Stimulated activated CD4-positive, alpha-beta T cell treated with anti-CD3 and anti-CD28 coated beads, TNF-alpha, amount 100 ng/mL, for 4 hours (primary cell): Measurements from ENCODE around the gene KMT2E.

Source experiments
- DNase-seq, 3 experiments: peaks; one replicate each; pipeline ENCODE4 v3.0.0-alpha.2; 2020; ENCODE audit warnings: low read depth in 3 of 3

KMT2E gene

DNA sequence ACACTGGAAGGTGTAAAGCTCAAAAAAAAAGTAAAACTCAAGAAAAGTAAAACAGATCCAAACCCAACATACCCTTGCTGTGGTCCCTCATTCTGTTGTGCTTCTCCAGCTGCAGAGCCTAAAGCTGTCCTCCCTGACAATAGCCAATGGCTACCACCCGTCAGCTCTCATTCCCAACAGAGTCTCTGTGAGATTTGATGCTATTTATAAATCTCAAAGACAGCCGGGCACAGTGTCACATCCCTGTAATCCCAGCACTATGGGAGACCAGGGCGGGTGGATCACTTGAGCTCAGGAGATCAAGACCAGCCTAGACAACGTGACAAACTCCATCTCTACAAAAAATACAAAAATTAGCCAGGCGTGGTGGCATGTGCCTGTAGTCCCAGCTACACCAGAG is 116.0 kb downstream of the KMT2E start:
- DNase-seq, result no peak

DNA sequence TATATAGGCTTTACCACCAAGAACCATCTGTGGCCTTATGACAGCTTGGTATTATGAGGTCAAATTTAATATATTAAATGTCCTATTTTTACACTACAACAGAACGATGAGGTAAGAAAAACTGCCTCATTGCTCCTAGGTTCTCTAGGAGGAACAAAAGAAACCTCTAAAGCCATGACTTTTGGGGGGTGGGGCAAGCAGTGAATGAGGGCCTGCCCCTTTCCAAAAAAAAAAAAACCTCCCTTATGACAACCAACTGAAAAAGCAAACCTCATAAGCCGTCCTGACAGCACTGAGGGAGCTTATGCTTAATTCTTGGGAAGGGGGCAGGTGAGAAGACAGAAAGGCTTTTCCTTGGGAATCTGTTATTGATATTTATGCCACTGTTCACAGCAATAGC is 116.6 kb downstream of the KMT2E start:
- DNase-seq, result no peak

DNA sequence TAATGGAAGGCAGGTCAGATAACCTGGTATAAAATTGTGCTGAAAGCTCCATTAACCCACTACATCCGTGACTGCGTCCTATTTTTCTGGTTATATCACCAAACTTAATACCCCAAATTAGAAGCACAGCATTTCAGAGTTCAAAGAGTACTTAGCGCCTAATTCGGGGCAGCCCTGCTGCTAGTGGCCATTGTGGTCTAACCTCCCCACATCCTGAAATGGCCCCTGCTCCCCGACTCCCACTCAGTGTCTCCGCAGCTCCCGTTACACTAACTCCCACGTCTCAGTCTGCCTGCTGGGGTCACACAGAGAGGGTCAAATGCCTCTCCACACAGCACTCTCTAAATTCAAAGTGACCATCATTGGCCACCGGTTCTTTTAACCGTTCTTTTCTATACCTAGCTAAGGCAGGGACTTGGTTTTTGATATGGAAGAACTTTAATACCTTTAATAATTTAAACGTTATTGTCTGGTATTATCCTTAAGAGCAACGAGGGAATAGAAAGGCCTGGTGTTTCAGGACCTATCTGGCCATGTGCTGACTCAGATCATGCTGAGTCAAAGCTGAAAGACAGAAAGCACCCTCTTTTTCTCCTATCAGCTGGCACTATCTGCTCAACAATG is 117.1 kb downstream of the KMT2E start:
- DNase-seq, result no peak

DNA sequence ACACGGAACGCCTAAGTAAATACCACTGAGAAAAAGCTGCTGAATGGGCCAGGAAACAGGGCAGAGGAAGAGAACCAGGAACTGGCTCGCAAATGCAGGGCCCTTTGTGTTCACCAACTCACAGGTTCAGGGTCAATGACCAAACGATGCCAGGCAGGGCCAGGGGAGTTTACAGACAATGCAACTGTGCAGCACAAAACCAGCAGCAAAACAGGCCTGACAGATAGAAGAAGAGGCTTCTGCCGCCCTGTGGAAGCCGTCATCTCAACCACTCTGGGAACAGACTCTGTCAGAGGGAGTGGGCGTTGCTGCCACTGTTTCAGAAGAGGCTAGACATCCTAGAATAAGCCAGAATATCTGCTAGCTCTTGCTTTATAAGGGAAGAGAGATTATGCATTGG is 117.9 kb downstream of the KMT2E start:
- no peak for DNase-seq

DNA sequence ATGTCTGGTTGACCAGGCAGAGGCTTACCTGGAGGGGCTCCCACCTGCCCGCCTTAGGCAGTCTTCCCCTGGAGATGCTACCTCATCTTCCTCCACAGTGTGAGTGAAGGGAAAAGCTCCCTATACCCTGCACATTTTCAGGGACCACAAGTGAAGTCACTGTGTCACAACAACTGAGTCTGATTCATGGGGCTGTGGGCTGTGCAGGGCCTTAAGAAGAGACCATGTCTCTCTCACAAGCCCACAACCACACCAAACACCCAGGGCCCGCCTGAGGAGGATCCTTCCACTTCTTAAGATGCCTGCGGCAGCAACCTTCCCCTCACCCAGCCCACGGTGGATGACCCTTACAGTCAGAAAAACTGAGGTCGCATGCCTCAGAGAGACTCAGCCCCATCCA is 118.3 kb downstream of the KMT2E start:
- no peak for DNase-seq

DNA sequence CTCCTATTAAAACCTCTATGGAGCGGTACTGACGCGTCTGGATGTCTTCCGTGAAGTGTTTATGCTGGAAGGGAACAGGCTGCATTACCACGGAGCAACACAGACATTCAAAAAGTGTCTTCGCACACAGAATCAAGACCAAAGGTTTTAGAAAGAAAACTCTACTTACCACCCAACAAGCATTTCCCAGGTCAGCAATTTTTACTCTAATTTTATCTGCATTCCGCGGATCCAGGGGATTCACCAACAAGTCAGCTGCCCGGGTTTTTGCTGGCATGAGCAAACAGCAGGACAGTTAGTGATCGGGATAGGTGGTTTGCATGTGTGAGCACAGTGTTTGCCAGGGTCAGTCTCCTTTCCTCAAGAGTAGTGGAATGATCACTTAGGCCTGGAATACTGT is 118.8 kb downstream of the KMT2E start:
- no peak for DNase-seq

DNA sequence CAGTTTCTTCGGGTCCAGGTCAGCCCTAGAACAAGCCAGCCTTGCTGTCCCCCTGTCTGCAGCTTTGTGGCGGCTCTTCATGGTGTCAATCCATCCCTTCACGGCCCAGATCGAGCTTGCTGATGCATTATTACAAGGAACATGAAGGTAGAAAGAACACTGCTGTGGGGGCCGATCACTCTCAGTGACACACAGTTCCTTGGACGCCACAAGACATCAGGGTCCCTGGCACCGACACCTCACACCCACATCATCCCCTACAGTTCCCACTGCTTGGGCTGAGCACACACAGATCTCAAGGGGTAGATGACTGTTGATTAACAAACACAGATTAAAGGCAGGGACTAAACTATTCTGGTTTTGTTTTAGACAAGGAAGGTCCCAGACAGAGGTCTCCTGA is 119.4 kb downstream of the KMT2E start:
- no peak for DNase-seq

DNA sequence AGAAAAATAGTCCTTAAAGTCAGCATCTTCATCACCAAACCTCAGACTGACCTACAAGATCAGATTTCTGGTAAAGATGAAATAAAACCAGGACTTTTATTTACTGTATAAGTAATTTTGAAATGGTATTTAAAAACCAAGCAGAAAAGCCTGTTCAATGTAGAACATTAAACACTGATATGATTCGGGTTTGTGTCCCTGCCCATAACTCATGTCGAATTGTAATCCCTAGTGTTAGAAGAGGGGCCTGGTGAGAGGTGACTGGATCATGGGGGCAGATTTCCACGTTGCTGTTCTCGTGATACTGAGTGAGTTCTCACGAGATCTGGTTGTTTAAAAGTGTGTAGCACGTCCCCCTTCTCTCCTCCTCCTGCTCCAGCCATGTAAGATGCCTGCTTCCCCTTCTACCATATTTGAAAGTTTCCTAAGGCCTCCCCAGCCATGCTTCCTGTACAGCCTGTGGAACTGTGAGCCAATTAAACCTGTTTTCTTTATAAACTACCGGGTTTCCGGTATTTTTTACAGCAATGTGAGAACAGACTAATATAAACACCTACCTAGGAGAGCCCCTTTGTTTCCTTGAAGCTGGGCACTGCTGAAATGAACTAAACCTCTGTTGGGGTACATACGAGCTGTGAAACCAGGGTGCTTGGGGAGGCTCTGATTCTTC is 120.1 kb downstream of the KMT2E start:
- no peak for DNase-seq

DNA sequence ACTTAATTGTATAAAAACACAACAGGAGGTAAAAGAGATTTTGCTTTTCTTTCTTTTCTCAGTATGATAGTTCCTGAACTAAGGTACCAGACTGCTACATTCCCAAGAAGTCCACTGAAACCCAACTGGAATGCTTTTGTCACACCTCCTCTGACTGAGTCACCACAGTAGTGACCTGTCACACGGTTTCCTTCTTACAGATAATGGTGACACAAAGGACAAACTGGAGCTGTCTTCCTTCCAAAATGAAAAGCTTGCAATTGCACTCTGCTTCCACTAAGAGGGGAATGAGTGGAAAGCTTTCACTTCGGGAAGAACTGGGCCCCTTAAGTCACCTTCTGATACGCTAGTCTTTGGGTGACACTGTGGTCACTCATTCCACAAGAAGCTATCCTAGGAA is 122.2 kb downstream of the KMT2E start:
- no peak for DNase-seq

DNA sequence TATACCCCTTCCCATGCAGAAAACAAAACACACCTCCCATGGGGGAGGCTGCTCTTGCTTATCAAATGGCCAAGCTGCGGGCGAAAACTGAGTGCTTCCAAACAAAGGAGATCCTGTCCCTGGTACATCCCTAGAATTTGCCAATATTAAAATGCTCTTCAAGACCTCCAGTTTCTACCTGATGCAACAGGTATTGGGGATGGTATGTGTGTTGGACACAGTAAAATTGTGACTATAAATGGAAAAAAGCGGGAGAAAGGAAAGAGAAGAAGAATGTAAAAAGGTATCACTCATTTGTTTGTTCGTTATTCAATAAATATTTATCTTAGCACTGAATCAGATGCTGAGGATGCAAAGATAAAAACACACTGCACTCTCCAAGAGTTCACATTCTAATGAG is 123.9 kb downstream of the KMT2E start:
- no peak for DNase-seq

DNA sequence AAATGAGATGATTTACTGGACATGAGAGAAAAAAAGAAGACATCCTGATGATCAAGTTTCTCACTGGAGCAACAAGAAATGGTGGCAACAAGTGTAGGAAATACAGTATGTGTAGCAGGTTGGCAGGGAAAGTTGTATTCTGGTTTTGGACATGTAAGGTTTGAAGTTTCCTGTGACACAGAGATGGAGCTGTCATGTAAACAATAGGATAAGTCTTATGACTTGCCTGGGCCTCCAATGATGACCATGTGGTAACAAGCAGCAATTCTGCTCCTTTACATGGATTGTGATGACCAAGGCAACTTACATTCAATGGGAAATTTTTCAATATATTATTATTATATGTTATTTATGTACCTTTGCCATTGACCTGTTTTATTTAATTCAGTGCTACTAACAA is 125.4 kb downstream of the KMT2E start:
- no peak for DNase-seq

DNA sequence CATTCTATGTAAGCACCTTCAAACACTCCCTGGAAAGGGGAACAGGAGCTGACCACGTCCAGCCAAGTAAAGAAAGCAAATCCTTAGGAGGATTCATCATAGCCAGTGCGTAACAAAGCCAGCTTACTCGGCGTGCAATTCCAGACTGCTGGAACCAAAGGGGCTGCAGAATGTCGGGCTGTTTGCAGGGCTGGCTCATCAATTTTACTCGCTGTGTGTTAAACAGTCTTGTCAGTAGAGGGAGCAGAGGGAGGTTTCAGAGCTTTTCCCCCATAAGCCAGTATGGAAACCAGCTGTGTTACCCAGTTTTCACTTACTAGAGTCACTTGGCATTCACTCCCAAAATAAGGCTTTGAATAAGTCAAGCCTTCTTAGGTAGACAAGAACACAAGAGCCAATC is 127.1 kb downstream of the KMT2E start:
- no peak for DNase-seq

DNA sequence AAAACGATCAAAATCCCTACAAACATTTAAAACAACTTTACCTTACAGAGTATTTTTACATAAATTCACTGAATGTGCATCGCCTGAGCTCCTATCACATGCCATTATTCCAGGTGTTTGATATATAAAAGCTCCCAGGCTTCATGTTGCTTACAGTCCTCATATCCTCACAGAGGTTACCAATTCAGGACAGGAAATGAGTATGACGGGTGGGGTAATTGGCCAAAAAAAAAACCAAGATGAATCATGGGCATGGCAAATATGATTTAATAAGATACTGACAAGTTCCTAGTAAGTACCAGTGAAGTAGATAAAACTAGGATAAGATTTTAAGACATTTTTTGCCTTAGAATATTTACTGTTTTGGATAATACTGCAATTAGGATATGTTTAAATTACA is 135.8 kb downstream of the KMT2E start:
- no peak for DNase-seq

DNA sequence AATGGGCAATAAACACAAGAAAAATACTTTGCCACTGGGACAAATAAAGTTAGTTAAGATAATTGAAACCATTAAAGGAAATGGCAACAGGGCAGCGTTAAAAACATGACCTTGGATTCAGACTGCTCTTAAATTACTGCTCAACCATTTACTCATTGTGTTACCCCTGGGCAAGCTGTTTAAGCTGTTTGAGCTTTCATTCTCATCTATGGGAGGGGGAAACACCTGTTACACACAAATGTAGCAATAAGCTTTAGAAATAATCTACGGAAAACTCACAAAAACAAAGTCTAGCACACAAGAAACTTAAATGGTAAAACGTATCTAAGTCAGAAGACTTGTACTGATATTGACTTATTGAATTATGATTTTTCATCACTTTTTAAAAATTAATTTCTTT is 137.1 kb downstream of the KMT2E start:
- DNase-seq, result no peak

DNA sequence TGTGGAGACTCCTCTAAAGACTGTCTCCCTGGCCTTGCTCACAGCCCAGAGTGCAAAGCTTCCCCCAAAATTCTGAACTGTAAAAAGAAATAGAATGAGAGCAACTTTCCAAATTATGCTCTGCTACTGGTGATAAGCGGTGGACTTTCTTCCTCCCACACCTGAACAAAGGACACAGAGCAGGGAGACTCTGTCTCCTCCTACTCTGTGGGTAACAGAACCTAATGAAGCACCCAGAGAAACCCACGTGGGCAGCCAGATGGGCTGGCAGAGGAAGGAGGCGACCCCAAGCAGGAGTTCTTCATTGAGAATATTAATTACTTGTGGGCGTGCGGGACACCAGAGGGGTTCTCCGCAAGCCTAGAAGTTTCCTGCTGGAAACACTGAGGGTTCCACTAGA is 139.5 kb downstream of the KMT2E start:
- DNase-seq, result no peak

DNA sequence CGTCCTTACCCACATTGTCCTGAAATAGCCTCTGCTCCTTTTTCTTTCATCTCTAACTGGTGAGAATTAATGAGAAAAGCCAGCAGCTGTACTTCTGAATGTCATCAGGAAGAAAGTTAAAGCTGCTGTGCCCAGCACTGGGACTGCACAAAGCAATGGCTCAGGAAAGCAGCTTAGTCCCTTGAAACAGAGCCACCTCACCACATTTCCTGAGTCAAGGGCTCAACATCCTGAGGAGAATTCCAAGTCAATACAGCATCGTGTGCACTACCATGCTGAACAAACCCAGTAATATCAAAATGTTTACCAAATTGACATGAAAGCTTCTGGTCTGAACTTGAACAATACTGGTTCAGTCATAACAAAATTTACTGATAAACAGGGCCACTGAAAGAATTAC is 140.1 kb downstream of the KMT2E start:
- no peak for DNase-seq

DNA sequence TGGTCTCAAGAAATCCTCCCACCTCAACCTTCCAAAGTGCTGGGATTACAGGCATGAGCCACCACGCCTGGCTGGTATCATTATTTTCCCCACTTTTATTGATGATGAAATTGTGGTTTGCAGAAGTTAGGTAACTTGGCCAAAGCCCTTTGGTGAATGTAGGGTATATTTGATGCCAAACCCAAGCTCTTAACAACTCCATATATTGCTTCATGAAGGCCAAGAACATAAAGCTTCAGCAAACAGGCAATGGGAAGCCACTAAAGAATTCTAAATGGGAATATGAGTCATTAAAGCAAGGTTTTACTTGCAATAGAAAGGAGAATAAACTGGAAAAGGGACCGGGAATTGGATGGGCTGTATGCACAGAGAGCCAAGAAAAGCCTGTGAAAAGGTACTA is 142.7 kb downstream of the KMT2E start:
- no peak for DNase-seq

DNA sequence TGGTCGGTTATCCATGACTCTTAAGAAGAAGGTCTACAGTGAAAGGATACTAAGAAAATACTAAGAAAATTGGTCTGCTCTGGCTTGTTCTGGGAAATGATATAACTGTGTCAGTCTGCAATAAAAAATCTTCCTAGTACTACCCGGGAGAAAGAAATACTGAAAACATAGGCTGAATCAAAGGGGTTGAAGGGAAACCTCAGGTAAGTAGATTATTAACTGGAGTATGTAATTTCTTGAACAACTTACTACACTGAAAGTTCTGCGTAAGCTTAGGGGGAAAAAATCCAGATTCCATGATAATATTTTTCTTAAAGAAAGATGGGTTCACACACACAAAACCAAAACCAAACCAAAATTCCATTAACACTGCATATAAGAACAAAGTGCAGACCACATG is 143.3 kb downstream of the KMT2E start:
- DNase-seq, result no peak

DNA sequence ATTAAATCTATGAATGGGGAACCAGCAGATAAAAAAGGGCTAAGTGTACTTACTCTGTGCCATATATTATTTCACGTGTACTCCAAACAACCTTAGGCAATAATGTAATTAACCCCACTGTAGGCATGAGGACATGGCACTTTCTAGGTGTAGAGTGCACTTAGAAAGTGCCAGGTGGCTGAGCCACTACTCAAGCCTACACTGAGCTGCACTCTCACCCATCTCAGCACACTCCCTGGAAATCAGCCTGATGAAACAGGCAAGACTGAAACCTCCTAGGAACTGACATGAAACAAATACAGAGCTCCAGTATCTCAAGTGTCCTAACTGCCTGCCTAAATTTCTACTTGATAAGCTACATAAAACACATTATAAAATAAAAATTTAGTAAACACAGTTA is 147.4 kb downstream of the KMT2E start:
- no peak for DNase-seq
